Pons (tissue), 1 donor: Measurements from ENCODE around the gene MMD.

Experiments used
- DNase-seq: peaks from one replicate; pipeline ENCODE4 v3.0.0-alpha.2; 2016; ENCODE audit warnings: low spot score

The MMD gene

DNA sequence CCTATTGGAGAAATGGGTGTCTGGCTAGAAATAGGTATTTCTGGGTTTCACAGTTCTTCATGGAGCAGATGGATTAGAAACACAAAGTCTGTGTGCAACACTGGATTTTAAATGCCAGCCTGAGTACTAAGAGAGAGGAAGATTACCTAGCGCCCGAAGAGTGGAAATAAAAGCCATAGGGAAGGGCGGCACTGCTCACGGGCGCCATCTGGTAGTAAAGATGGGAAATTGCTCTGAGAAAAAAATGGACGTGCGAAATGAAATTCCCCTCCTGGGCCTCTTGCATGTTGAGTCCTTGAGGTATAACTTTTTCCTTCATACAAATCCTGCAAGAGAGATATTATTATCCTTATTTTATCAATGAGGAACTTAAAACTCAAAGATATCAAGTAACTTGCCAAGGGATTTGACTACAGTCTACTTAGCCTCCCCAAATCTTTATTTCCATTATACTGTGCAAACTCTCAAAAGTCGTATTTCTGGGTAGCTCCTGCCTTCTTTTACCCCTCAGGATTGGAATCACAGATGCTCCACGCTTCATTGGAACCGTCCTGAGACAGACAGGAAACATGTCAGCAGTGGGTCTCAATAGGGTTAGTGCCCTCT is 72.8 kb downstream of the MMD start:
- DNase-seq, result peak; percentile 42

DNA sequence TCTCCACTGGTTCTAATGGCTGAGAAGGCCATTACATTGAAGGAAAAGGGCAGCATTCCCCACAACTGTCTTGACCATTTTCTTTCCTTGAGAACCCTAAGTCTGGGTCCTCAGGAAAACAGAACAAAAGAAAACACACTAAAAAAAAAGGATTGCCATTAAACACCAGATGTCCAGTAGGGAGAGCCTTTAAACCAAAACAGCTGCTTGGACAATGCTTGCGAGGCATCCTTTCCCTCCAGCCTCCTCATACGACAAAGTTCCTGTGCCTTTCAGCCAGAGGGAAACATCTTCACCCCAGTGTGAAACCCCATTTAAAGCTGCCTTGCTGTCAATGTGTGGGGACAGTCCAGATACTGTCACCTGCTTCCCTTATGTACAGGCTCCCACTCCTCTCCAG is 74.3 kb downstream of the MMD start:
- DNase-seq, result no peak

DNA sequence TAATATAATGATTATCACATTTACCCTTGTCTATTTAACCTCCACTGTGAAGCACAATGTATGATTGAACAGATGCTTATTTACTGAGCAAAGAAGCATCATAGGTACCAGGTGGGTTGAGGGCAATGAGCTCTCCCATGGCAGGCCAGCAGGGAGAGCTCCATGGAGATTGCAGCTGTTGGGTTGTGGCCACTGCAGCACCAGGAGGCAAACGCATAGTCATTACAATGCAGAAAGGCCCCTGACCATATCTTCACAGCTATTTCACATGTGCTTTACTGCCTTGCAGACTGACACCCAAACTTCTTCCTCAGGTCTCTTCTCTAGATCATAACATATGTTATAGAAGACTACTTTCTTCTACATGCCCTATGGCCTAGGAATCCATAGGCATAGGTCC is 75.0 kb downstream of the MMD start:
- no peak for DNase-seq

DNA sequence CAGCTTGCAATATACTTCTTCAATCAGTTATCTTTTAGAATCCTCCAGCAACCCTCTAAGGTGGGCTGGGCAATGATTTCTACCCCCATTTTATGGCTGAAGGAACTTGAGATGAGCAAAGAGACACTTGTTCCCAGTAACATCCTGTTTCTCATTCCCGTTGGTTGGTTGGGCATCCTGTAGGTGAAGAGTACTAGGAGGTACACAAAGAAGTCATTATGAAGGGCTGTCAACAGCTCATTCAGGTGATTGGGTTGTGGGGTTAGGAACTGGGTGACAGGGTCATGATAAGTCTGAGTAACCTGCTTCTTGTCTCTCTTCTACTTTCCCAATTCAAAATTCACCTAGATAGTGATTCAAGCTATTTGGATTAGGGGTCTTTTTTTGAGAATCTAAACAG is 76.5 kb downstream of the MMD start:
- no peak for DNase-seq

DNA sequence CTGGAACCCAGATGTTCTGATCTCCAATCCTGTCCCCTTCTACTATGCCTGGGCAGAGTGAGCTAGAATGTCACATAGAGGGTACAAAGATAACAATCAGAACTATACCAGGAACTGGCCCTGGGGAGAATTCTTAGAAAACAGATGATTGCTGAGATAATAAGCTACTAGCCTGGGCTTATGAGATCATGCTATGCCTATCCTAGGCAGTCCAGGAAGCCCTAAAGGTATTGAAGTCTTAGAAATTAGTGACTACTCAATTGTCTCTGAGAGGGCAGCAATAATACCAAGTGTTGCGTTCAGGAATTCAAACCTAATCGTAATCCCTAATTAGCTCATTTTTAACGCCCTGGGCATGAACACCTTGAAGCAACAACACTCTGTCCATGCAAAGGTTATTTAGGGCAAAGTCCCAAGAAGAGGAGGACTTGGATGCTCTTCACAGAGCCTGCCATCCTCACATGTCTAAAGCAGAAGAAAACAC is 77.1 kb downstream of the MMD start:
- no peak for DNase-seq

DNA sequence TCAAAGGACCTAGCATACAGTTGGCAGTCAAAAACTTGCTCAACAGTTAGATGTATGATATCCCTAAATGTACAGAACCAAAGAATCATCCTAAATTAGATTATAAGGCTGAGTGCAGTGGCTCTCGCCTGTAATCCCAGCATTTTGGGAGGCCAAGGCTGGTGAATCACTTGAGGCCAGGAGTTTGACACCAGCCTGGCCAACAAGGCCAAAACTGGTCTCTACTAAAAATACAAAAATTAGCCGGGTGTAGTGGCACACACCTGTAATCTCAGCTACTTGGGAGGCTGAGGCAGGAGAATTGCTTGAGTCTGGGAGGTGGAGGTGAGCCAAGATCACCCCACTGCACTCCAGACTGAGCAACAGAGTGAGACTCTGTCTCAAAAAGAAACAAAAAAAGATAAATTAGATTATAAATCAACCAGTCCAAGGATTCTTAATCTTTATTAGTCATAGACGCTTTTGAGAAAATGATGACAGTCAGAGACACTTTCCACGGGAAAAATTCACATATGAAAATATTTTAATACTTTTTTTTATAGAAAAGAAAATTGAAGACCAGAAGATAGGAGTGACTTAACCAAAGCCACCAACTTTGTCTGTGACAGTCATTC is 77.6 kb downstream of the MMD start:
- DNase-seq, result no peak

DNA sequence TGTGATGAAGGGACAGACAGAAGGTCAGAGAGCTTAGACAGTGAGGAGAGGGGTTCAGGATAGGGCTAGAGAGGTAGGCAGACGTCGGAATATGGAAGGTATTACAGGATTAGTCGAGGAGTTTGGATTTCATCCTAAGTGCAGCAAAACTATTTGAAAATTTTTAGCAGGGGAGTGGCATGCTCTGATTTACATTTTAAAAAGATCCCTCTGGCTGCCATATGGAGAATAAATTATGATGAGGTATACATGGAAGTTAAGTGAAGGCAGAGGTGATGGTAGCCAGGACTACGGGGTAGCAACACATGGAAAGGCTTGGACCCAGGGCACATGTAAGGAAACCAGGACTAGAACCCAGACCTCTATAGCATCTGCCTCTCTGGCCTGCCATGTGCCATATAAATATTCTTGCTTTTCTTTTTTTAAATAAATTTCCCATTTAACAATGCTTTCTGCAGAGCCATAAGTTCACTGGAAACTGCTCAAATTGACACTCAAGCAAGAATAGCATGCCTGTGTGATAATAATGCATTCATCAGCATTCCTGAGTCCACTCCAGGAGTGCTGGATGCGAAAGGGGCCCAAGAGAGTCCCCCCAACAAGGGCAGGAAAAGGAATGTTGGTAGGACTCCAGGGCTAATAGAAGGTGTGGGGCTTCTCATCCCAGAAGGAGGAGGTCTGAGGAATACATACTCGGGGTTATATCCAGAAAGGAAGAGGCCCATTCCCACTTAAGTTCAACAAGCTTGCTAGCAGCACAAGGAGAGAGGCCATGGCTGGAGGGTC is 78.6 kb downstream of the MMD start:
- no peak for DNase-seq
